Measurements from ENCODE around the gene LRCH1.

Gene LRCH1

DNA sequence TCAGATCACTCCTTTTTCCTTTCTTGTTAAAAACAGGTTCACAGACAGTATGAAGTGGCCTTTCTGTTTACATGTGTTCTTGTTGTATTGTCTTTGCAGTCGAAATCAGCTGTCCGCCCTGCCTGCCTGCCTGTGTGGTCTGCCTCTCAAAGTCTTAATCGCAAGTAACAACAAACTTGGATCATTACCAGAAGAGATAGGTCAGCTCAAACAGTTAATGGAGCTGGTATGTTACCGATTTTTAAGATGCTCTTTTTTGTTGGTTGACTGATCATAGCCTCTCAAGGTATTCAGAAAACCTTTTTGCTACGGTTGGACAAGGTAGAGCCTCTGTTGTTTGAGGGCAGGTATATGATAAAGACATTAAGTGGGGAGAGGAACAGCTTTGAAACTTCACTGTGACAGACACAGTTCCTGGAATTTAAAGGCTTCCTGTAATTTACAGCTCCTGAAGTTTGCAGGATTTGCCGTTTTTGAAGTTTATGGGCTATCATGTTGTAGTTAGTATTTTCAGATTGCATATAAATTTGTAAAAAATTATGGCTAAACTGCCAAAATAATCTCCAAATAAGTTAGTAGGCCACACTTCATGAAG lies 116.1 kb downstream of the LRCH1 start:
- Mint-ChIP-seq H3K27ac (peak overlapping the region; percentile 54), H3K4me1 (ENCODE audit: low read depth) (peaks cover 54% of the 10 kb centered on the region)

DNA sequence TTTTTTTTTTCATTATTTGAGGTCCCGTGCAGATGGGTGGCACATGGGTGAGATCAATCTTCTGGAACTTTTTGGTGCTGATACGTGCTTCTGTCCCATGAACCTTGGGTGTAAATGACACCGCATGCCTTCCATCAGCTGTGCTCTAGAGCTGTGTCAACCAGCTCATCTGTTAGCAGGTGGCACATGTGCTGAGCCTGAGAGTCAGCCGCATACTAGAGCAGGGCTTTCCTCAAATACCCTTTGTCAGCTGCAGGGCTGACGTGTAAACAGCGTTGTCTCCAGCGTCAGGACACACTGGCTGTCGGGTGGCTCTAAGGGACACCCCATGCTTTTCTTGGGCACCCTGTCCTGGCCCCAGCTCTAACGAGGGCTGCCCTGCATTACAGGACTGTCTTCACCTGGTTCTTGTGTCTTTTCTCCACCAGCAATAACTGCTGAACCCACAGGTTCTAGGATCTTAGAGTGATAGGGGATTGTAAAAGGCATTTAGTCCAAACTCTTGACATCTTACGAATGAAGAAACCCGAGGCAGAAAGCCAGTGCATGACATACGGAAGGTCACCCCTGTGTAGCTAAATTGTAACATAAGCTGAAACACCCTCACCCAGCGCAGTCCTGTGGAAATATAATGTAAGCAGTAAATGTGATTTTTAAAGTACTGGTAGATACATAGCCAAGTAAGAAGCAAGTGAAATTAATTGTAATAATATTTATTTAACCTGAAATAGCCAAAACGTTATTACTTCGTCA lies 119.5 kb downstream of the LRCH1 start:
- no peaks in the 10 kb centered on the region for H3K9me3 Mint-ChIP-seq
- H3K27me3 Mint-ChIP-seq = no peaks in the 10 kb centered on the region
- H3K27ac Mint-ChIP-seq = no peak overlapping the region
- H3K36me3 Mint-ChIP-seq (ENCODE audit: low read depth) = peaks cover 41% of the 10 kb centered on the region
- H3K4me1 Mint-ChIP-seq (ENCODE audit: low read depth) = peaks cover 46% of the 10 kb centered on the region
- H3K4me3 Mint-ChIP-seq = no peak overlapping the region

More for the DNA sequence above, 116.1 kb downstream of the LRCH1 start:
- peaks cover 41% of the 10 kb centered on the region for H3K36me3 Mint-ChIP-seq (ENCODE audit: low read depth)
- no peaks in the 10 kb centered on the region for H3K27me3 Mint-ChIP-seq
- H3K4me3 Mint-ChIP-seq = peak overlapping the region; percentile 40
- H3K9me3 Mint-ChIP-seq = no peaks in the 10 kb centered on the region

DNA sequence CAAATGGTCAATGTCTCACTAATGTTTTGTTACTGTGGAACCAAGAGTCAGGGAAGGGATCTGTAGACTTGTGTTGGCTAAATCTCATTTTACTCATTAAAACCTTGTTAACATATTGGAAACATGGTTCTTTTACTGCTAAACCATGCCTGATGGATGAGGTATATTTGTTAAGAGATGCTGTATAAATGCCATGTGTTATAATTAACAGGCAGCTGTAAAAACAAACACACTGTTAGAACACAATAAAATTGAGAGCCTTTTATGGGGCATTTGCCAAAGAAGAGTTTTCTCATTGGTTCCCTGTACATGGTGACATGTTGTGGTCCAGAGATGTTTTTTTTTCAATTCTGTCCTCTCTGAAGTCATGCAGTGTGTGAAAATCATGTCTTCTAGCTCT lies 122.0 kb downstream of the LRCH1 start:
- H3K4me3 Mint-ChIP-seq = no peak overlapping the region
- no peaks in the 10 kb centered on the region for H3K27me3 Mint-ChIP-seq
- no peak overlapping the region for H3K27ac Mint-ChIP-seq
- peaks cover 31% of the 10 kb centered on the region for H3K36me3 Mint-ChIP-seq (ENCODE audit: low read depth)
- H3K4me1 Mint-ChIP-seq (ENCODE audit: low read depth) = peaks cover 26% of the 10 kb centered on the region
- H3K9me3 Mint-ChIP-seq = no peaks in the 10 kb centered on the region

DNA sequence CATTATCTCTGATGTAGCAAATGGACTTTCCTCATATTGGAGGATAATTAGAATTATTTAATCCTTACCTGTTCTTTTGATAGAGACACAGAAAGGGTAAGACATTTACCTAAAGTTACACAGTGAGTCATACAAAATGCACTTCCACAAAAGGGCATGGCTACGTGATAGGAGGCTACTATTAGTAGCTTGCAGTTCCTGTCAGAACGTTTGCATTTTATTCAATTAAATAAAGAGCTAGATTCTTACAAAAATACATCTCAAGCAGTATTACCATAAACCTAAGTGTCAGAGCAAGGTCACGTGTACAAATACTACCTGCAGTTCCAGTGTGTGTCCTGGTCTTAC lies 123.4 kb downstream of the LRCH1 start:
- peaks cover 21% of the 10 kb centered on the region for H3K4me1 Mint-ChIP-seq (ENCODE audit: low read depth)
- H3K27me3 Mint-ChIP-seq = no peaks in the 10 kb centered on the region
- no peak overlapping the region for H3K4me3 Mint-ChIP-seq
- H3K36me3 Mint-ChIP-seq (ENCODE audit: low read depth) = peaks cover 17% of the 10 kb centered on the region
- H3K9me3 Mint-ChIP-seq = no peaks in the 10 kb centered on the region
- H3K27ac Mint-ChIP-seq = no peak overlapping the region

DNA sequence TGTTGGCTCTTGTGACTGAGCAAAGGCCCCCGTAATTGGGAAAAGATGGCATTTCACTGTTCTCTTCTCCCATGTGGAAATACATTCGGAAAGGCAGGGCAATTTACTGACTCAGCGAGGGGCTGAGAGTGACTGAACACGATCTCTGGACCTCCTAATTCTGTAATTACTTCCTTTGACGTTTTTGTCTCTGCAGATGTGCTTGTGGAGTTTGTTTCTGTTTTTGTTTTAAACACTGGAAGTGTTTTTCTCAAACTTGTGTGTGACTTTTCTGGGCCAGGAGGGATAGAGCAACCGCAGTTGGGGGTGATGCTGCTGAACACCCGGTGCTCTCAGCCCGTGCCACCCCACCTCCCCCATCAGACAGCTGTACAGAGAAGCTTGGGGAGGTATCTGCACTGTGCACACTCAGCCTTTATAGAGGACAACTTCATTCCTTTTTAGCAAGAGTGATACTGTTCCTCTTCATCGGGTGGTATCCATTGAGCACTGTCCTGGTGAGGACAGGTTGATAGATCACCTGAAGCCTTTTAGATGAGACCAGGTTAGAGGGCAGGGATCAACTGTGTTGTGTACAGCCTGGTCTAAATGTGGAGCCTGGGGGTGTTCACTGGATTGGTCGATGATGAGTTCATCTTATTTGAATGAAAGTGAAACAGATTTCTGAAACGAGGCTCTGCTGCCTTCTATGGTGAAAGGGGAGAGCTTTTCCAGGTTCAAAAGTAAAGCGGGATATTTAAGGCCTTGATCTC lies 126.6 kb downstream of the LRCH1 start:
- no peaks in the 10 kb centered on the region for H3K9me3 Mint-ChIP-seq
- no peaks in the 10 kb centered on the region for H3K36me3 Mint-ChIP-seq (ENCODE audit: low read depth)
- H3K27ac Mint-ChIP-seq = no peak overlapping the region
- no peaks in the 10 kb centered on the region for H3K27me3 Mint-ChIP-seq
- H3K4me1 Mint-ChIP-seq (ENCODE audit: low read depth) = peaks cover 31% of the 10 kb centered on the region
- no peak overlapping the region for H3K4me3 Mint-ChIP-seq

DNA sequence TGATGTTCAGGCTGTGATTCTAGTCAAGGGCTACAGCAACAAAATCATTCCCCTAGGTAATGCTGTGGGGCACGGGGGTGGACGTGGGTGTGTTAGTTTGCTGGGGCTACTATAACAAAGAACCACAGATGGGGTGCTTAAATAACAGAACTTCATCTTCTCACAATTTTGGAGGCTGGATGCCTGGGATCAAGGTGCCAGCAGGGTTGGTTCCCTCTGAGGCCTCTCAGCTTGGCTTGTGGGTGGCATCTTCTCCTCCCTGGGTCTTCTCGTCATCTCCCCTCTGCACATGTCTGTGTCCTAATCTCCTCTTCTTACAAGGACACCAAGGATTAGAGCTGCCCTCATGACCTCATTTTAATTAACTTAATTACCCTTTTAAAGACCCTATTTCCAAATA lies 129.0 kb downstream of the LRCH1 start:
- H3K4me1 Mint-ChIP-seq (ENCODE audit: low read depth) = peaks cover 14% of the 10 kb centered on the region

DNA sequence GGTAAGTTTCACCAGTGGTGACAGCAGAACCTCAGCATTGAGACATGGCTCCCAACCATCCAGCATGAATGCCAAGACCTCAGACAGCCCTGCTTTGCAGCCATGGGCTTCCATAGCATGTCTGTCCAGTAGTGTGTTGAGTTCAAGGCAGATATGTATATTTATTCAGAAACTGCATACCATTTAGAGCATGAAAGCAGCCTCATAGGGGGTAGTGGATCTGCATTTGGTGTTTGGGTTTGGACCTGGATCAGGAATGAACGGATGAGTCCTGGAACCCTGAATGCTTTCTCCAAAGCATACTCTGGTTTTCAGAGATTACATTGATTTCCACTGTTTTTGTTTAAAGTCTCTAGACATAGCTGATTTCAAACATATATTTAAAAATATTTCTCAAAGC lies 129.7 kb downstream of the LRCH1 start:
- Mint-ChIP-seq H3K4me3 (no peak overlapping the region), H3K36me3 (ENCODE audit: low read depth) (peaks cover 16% of the 10 kb centered on the region), H3K27me3 (no peaks in the 10 kb centered on the region), H3K9me3 (no peaks in the 10 kb centered on the region), H3K4me1 (ENCODE audit: low read depth) (peaks cover 18% of the 10 kb centered on the region), H3K27ac (no peak overlapping the region)

More for the DNA sequence above, 129.0 kb downstream of the LRCH1 start:
- no peaks in the 10 kb centered on the region for H3K27me3 Mint-ChIP-seq
- no peak overlapping the region for H3K4me3 Mint-ChIP-seq
- peaks cover 15% of the 10 kb centered on the region for H3K36me3 Mint-ChIP-seq (ENCODE audit: low read depth)
- H3K9me3 Mint-ChIP-seq = no peaks in the 10 kb centered on the region
- H3K27ac Mint-ChIP-seq = no peak overlapping the region

DNA sequence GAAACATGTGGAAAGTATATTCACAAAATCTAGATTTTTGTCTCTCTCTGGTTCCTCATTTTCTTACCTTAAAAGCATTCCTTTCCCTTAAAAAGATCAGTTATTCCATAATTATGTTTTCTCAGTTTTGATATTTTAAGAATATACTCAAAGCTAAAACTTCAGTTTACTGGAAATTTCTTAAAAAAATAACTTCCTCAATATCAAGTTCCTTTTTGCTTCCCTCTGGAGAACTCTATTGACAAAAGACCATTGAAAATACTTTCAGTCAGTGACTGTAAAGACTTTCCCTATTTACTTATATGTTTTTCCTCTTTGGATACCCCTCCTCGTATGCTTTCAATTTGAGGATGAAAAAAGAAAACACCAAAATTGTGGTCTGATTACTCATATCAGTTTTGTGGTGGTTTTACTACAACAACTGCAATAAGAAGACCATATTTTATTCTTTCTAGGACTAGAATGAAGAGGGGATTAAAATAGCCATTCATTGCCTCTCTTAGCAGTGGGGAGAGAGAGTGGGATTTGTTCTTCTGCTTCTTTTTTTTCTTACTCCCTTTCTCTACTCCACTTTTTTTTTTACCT lies 130.8 kb downstream of the LRCH1 start:
- Mint-ChIP-seq H3K36me3 (ENCODE audit: low read depth) (peaks cover 26% of the 10 kb centered on the region), H3K9me3 (no peaks in the 10 kb centered on the region), H3K27ac (no peak overlapping the region), H3K4me1 (ENCODE audit: low read depth) (peaks cover 26% of the 10 kb centered on the region), H3K4me3 (no peak overlapping the region), H3K27me3 (no peaks in the 10 kb centered on the region)

DNA sequence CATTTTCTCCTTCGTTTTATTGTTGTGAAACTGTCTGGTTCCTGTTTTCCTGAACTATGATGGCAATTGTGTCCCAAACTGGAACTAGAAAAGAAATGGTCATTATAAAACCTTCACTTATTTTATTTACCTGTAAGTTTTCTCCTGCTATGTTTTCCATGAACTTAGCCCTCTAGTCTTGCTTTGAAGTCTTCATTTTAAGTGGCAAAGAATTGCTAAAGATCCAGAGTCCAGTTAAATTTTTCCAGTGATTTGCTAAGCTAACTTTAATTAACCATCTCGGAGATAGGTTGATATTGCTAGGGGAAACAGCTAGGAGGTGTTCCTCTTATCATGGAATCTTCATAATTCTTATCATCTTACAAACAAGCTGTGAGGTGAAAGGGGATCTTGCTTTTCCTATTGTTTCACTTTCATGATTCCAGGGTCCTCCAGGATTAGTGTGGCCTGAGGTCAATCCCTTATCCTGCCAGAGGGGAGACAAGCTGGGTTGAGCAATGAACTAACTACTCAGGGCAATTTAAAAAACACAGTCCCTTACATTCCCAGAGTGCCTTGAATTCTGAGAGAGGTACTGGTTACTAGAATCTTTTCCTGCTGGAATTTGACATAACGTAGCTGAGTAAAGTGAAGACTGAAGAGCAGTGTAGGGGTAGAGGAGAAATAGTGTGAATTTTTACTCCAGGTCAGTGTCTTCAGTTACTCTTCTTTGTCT lies 131.5 kb downstream of the LRCH1 start:
- Mint-ChIP-seq H3K4me3 (no peak overlapping the region), H3K4me1 (ENCODE audit: low read depth) (peaks cover 26% of the 10 kb centered on the region), H3K9me3 (no peaks in the 10 kb centered on the region), H3K27ac (no peak overlapping the region), H3K36me3 (ENCODE audit: low read depth) (peaks cover 26% of the 10 kb centered on the region), H3K27me3 (no peaks in the 10 kb centered on the region)

DNA sequence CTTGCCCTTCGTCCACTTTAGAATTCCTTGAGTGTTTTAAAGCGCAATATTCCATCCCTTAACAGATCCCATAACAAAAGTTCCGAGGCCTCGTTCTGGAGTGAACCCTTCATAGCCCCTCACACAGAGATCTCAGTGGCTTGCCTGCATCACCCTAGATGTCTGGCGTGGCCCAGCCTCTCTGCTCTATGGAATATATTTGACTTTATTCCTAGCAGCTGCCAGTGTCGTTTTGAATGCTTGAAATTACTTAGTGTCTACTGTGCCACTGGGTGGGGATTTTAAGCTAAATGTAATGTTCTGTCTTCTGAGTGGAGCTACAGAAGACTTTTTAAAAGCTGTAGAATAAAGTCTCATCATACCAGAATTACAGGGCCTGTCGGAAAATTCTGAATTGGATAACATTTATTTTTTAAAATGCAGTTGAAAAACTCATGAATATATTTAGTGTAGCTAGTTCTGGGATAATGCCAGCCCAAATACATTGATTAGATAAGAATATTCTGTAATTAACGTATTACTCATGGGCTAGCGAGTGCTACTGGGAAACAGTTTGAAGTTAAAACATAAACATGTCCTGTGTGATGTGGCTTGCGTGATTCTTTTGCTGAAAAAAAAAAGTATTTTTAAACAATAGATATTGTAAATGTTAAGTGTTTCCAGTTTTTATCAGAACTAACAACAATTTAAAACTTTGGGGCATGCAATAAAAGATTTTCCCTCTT lies 132.2 kb downstream of the LRCH1 start:
- Mint-ChIP-seq H3K27ac (no peak overlapping the region), H3K4me3 (no peak overlapping the region), H3K4me1 (ENCODE audit: low read depth) (peaks cover 26% of the 10 kb centered on the region)

DNA sequence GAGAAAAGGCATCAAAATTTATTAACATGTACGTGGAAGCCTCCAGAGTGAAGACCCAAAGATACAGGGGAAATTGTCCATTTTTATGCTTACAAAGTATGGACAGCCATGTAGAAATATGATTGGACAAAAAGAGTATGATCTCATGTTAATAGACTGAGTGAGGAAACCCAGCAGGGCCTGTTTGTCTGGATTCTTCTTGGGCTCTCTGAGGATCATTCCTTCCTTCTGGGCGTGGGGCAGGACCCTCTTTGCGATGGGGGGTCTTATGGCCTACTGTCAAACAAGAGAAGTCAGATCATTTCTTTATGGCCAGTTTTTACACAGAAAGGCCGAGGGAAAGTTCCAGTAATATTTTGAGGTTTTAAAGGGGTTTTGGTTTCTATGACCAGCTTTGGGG lies 133.2 kb downstream of the LRCH1 start:
- Mint-ChIP-seq H3K27ac (no peak overlapping the region), H3K9me3 (no peaks in the 10 kb centered on the region), H3K27me3 (no peaks in the 10 kb centered on the region), H3K4me1 (ENCODE audit: low read depth) (peaks cover 26% of the 10 kb centered on the region), H3K36me3 (ENCODE audit: low read depth) (peaks cover 29% of the 10 kb centered on the region), H3K4me3 (no peak overlapping the region)

More for the DNA sequence above, 132.2 kb downstream of the LRCH1 start:
- H3K36me3 Mint-ChIP-seq (ENCODE audit: low read depth) = peaks cover 29% of the 10 kb centered on the region
- H3K27me3 Mint-ChIP-seq = no peaks in the 10 kb centered on the region
- H3K9me3 Mint-ChIP-seq = no peaks in the 10 kb centered on the region

DNA sequence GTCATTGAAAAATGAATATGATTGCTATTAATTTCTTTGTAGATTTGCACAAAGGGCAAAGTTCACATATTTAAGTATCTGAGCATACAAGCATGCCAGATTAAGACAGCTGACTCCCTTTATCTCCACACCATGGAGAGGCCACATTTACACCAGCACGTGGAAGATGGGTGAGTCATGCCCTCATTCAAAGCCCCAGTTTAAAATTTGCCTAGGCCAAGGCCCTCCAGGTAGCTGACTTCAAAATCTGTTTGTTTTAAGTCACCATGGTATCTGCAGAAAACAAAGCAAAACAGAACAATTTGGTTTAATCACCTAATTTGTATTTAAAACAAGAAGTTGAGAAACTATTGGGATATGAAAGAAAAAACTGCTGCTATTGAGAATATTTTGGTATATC lies 134.8 kb downstream of the LRCH1 start:
- Mint-ChIP-seq H3K4me1 (ENCODE audit: low read depth) (peaks cover 26% of the 10 kb centered on the region), H3K27ac (no peak overlapping the region), H3K27me3 (no peaks in the 10 kb centered on the region), H3K9me3 (no peaks in the 10 kb centered on the region), H3K4me3 (no peak overlapping the region), H3K36me3 (ENCODE audit: low read depth) (peaks cover 39% of the 10 kb centered on the region)

DNA sequence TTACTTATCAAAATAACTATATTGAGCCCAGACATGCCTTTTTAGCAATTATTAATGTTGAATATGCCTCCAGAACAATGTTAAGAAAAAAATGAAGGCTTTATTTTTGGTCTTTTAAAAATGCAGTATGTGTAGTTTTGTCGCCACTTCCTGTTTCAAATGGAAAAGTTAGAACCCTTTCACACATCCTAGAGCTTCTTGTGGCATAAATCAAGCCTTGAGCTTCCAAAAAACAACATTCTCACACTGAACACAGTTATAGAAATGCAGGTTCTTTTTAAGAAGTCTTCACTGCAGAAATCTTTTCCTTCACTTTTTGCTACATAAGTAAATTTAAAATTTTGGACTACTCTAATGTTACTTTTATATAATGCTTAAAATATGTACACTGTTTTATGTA lies 135.3 kb downstream of the LRCH1 start:
- Mint-ChIP-seq H3K36me3 (ENCODE audit: low read depth) (peaks cover 43% of the 10 kb centered on the region), H3K4me1 (ENCODE audit: low read depth) (peaks cover 22% of the 10 kb centered on the region), H3K27ac (no peak overlapping the region), H3K4me3 (no peak overlapping the region), H3K9me3 (no peaks in the 10 kb centered on the region), H3K27me3 (no peaks in the 10 kb centered on the region)

DNA sequence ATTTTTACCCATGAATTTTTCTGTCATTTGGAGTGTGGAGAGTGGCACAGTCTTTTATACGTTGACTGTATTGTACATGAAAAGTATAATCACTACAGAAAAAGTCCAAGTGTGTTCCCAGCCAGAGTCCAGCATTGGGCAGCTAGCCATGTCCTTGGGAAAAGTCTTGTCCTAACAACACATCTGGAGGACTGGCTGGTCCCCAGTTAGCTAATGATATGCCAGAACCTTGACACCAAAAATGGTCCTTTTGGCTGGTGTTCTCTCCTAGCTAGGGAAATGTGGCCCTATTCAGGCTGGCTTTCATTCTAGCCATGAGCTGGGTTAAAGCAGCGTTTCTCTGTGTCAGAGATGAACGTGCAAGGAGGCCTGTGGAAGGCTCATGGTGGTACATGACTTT lies 145.0 kb downstream of the LRCH1 start:
- Mint-ChIP-seq H3K27me3 (no peaks in the 10 kb centered on the region), H3K4me3 (no peak overlapping the region), H3K9me3 (no peaks in the 10 kb centered on the region), H3K36me3 (ENCODE audit: low read depth) (peaks cover 76% of the 10 kb centered on the region), H3K4me1 (ENCODE audit: low read depth) (no peaks in the 10 kb centered on the region), H3K27ac (no peak overlapping the region)

Measured in stimulated activated naive CD8-positive, alpha-beta T cell treated with anti-CD3 and anti-CD28 coated beads, Interleukin-15, Interleukin-2, amounts not matched to agents 100 ng/mL and 50 ng/mL, for 24 hours (primary cell).